GM10266 (cell line): ENCODE results near the gene C19orf25.
A peak's percentile ranks its signal among the peaks of the same experiment; 100 is the strongest.

Experiments
- DNase-seq: peaks from one replicate; pipeline ENCODE4 v3.0.0; 2012; ENCODE audit errors: extremely low spot score
- TF ChIP-seq, protein P1 (sequence below): IDR thresholded peaks from 2 replicates; pipeline ENCODE4 v1.5.1; 2012; ENCODE audit warnings: mild to moderate bottlenecking, low read depth; ENCODE audit not compliant: control insufficient read depth, insufficient read depth; ENCODE audit errors: missing control alignments

The C19orf25 gene

DNA sequence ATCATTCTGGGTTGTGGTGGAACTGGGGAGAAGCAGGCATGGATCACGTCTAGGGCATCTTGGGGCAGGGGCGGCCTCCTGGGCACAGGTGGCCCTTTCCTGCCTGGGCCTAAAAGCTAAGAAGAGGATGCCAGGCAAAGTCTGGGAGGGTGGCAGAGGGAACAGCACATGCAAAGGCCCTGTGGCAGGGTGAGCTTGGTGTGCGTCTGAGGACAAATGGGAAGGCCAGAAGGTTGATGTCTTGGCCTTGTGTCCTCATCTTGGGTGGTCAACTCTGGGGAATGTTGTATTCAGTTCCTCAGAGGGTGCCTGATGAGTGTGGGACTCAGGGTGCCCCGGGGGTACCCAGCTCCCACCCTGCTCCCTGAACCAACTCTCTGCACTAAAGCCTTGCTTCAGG, 39.5 kb upstream of the C19orf25 start:
- TF ChIP-seq, protein P1, sequence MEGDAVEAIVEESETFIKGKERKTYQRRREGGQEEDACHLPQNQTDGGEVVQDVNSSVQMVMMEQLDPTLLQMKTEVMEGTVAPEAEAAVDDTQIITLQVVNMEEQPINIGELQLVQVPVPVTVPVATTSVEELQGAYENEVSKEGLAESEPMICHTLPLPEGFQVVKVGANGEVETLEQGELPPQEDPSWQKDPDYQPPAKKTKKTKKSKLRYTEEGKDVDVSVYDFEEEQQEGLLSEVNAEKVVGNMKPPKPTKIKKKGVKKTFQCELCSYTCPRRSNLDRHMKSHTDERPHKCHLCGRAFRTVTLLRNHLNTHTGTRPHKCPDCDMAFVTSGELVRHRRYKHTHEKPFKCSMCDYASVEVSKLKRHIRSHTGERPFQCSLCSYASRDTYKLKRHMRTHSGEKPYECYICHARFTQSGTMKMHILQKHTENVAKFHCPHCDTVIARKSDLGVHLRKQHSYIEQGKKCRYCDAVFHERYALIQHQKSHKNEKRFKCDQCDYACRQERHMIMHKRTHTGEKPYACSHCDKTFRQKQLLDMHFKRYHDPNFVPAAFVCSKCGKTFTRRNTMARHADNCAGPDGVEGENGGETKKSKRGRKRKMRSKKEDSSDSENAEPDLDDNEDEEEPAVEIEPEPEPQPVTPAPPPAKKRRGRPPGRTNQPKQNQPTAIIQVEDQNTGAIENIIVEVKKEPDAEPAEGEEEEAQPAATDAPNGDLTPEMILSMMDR, result no peak
- no peak for DNase-seq

DNA sequence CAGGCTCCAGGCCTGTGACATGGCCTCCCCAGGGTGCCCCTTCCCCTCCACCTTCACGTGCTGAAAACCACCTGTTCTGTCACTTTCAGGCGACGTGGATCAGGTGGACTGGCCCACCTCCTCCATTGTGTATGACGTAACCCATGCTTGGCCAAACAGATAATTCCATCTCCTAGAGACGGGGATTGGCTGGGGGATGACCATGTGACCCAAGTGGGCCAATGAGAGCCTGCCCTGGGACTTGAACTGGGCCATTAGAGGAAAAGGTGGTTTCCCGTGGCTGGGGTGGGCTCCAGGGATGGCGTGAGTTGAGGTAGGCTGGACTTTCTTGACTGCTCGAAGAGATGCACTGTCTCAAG, 37.4 kb upstream of the C19orf25 start:
- DNase-seq, result no peak

DNA sequence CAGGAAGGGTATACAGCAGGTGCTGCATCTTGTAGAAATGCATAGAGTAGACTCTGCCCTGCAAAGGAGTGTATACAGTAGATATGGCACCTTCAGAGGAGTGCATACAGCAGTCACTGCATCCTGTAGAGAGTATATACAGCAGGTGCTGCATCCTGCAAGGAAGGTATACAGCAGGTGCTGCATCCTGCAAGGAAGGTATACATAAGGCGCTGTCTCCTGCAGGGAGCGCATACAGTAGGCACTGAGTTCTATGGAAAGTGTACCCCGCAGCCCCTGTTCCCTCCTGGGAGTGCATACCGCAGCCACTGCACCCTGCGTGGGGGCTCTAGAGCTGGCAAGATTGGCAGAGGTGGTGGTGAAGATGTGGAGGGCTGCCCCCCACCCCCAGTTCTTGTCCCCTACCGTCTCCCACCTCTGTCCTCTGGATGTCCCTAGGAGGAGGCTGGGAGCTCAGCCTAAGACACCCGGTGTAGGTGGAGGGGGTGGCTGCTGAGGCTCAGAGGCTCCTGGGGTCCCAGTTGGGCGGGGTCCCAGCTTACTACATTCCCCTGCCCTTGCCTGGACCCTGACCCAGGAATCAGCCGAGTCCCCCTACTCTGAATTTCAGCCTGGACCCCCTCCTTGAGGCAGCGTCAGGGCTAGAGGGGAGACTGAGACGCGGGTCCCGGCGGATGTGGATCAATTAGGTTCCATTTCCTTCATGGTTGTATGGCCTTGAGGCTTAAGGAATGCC, 36.1 kb upstream of the C19orf25 start:
- DNase-seq, result no peak

More for the DNA sequence above, 37.4 kb upstream of the C19orf25 start:
- TF ChIP-seq, protein P1, result no peak

DNA sequence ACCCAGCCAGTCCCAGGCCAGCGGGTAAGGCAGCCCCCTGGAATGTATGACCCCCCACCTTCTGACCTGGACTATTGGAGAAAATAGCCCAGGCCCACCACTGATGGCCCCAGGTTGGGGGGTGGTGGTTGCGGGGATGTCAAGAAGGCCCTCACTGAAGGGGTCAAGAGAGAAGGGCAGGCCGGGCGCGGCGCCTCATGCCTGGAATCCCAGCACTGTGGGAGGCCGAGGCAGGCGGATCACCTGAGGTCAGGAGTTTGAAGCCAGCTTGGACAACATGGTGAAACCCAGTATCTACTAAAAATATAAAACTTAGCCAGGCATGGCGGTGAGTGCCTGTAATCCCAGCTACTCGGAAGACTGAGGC, 35.3 kb upstream of the C19orf25 start:
- TF ChIP-seq, protein P1, result no peak
- no peak for DNase-seq

More for the DNA sequence above, 36.1 kb upstream of the C19orf25 start:
- TF ChIP-seq, protein P1, result no peak

DNA sequence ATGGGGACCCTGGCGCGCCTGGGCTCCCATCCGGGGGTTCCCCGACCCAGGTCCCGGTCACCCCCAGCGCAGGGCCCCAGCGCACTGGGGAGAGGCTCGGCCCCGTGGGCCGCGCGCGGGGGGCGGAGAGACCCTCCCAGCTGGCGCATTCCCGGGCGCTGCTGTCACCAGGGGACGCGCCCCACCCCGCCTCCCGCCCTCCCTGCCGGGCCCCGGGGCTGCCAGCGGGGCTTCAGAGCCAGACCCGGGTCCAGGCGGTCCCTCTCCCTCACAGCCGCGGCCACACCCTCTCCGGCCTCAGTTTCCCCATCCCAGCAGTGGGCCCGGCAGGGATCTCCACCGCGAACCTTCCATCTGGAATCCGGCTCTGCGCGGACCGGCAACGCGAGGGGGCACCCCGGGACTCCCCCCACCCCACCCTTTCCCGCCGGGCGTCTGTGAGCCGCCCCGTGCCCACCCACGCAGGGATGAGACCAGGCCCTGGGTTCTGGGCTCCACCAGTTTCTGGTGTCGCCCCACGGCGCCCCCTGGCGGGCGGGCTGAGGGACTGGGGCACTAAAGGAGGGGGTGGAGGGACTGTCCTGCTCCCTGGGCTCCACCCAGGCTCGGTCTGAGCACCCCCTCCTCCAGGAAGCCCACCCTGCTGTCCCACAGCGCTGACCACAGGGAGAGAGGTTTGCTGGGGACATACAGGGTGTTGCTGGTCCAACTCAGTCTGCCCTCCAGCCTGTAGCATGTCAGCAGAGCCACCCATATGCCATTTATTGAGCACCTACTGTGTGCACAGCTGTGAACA, 34.7 kb upstream of the C19orf25 start:
- TF ChIP-seq, protein P1, result peak; percentile 69
- DNase-seq, result peak; percentile 83

DNA sequence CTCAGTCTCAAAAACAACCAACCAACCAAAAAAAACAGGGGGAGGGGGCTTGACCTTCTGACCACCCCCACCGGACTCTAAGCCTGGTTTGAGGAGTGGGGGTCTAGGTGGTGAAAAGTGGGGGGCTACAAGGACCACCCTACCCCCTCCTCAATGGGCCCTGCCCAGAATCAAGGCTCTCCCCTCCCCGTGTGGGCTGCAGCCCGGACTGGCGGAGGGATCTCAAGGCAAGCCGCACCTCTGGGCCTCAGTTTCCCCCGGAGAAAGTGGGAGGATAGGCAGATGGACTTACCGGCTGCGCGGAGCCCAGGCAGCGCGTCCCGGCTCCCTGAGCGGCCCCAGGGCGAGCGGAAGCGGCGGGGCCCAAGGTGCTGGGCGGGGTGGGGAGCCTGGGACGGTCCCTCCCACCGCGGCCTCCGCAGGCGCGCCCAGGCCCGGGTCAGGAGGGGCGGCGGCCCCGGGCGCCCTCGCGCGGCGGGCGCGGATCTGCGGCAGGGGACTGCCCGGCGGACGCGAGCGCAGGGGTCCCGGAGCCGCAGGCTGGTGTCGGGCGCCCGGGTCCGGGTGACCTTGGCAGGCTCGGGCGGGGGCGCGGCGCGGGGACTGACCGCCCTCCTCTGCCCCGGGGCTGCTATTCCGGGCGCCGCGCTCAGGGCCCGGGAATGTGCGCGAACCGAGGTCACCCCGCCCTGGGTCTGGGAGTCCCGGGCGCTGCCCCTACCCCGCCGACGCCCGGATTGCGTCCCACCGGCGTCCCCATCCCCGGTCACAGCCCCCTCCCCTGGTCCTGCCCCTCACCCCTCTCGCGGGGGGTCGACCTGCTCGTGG, 33.9 kb upstream of the C19orf25 start, which contains the start of gene ADAMTSL5:
TSS of gene ADAMTSL5 (minus strand) at position 349 of the 828 bp plus-strand sequence. CDS start 2,076 bp downstream, outside the sequence.
- DNase-seq, result peak; percentile 94
- TF ChIP-seq, protein P1, result peak; percentile 60
